Coronary artery (tissue), 2 donors: ENCODE data around the gene DPEP2.
A peak's percentile ranks its signal among the peaks of the same experiment; 100 is the strongest.

ENCODE experiments used
- DNase-seq: peaks from one replicate; pipeline ENCODE4 v3.0.0-alpha.2; 2017; ENCODE audit warnings: low spot score
- H3K27ac ChIP-seq, 2 donors: fragments of 200-600 bp; sonication (generic); one replicate each; pipeline ENCODE4 v1.5.1; 2016 to 2019
- H3K4me3 ChIP-seq: fragments of 200-600 bp; sonication (generic); 2 replicates; pipeline ENCODE4 v1.5.1; 2016; ENCODE audit warnings: mild to moderate bottlenecking, moderate library complexity
- TF ChIP-seq, protein P1 (sequence below): fragments of 200-600 bp; sonication (generic); IDR thresholded peaks from one replicate; pipeline ENCODE4 v1.5.1; 2019; ENCODE audit warnings: antibody characterized with exemption

The DPEP2 gene

DNA sequence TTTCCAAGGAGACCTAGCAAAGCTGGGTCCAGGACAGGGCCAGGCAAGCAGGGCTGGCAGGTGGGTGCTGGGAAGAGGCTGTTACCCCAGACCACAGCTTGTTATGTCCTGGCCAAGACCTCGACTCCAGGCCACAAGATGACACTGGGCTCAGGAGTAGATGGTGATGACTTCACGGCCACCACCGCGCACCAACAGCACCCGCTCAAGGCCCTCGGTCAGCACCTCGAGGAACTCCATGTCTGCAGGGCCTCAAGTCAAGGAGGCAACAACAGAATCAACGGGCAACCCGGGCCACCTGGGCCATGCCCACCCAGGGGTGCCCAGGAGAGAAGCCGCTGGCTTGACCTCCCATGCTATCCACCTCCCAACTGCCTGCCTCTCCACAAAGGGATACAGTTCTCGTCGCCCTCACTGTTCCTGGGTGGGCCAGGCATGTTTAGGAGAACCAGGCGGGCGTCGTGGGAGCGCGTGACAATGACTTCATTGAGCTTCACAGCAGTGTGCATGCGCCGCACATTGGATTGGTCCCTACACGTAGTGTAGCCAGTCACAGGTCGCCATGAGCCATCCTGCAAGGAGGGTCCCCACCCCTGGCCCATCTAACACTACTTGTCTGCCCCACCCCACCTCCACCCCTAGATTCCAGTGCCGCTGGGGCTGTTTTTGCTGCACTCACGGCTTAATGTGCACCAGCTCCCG is 54.4 kb downstream of the DPEP2 start:
- Histone ChIP-seq H3K4me3 (no peak overlapping the region), H3K27ac (peak overlapping the region; percentile 44 to 89)
- DNase-seq: no peak
- TF ChIP-seq, protein P1, sequence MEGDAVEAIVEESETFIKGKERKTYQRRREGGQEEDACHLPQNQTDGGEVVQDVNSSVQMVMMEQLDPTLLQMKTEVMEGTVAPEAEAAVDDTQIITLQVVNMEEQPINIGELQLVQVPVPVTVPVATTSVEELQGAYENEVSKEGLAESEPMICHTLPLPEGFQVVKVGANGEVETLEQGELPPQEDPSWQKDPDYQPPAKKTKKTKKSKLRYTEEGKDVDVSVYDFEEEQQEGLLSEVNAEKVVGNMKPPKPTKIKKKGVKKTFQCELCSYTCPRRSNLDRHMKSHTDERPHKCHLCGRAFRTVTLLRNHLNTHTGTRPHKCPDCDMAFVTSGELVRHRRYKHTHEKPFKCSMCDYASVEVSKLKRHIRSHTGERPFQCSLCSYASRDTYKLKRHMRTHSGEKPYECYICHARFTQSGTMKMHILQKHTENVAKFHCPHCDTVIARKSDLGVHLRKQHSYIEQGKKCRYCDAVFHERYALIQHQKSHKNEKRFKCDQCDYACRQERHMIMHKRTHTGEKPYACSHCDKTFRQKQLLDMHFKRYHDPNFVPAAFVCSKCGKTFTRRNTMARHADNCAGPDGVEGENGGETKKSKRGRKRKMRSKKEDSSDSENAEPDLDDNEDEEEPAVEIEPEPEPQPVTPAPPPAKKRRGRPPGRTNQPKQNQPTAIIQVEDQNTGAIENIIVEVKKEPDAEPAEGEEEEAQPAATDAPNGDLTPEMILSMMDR: no peak

DNA sequence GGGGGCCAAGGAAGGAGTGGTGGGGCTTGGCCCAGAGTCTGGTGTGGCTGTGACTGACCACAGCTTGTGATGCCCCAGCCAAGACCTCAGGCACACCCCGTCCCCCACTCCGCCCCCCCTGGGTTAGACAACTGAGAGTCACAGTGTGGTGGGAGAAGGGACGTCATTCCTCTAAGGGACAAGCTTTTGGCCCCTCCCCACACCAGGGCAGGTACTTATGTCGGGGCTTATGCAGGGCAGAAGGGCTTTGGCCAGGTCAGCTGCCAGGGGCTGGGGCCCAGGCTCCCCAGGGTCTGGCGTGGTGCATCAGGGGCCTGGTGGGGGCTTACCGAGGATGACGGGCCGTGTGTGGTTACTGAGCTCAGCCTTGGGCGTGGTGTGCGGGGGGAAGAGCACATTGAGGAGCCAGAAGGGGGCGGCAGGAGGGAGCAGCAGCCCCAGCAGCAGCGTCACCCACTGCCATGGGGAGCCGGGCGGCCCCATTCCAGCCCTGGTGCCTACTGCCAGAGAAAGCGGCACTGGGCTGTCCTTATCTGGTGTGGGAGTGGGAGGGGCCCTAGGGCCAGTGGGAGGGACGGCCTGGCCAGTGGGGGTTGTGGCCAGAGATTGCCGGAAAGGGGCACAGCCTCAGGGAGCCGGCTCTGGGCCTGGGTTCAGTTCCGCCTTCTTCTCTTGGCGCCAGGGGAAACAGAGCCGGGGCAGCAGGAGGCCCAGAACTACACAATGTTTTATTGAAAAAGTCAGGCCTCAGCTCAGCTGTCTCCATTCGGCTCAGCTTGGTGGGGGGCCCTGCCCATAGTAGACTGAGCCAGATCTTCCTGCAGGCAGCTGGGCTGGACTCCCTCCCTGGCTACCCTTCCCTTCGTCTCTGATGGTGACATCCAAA is 55.4 kb downstream of the DPEP2 start, which contains the start of gene LCAT:
Gene LCAT (minus strand): TSS at position 502 of the 886 bp plus-strand sequence. CDS start 19 bp downstream, at position 483.
- peak within 1 kb of the TSS; percentile 48 for H3K4me3 ChIP-seq
- TF ChIP-seq, protein P1: no peak
- peak; percentile 91 for DNase-seq

DNA sequence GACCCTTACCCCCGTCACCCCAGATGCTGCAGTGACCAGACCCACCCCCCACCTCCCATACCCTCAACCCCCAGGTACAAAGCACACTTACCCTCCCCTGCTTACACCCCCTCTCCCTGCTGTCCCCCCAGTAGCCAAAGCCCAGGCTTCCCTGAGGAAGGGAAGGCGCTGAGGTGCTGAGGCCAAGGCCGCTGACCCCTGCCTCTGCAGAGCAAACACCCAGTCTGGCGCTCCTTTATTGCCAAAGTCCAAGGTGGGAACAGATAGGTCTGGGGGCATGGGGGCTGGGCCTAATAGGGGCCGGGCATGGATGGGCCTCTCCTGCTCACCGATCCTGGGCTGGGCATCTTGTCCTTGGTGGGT is 56.0 kb downstream of the DPEP2 start:
- H3K27ac ChIP-seq: peak overlapping the region; percentile 6 to 89
- no peak overlapping the region for H3K4me3 ChIP-seq
- no peak for DNase-seq
- TF ChIP-seq, protein P1: no peak

More for the DNA sequence above, 55.4 kb downstream of the DPEP2 start, which contains the start of gene LCAT:
- H3K27ac ChIP-seq: peak within 1 kb of the TSS; percentile 44 to 89

DNA sequence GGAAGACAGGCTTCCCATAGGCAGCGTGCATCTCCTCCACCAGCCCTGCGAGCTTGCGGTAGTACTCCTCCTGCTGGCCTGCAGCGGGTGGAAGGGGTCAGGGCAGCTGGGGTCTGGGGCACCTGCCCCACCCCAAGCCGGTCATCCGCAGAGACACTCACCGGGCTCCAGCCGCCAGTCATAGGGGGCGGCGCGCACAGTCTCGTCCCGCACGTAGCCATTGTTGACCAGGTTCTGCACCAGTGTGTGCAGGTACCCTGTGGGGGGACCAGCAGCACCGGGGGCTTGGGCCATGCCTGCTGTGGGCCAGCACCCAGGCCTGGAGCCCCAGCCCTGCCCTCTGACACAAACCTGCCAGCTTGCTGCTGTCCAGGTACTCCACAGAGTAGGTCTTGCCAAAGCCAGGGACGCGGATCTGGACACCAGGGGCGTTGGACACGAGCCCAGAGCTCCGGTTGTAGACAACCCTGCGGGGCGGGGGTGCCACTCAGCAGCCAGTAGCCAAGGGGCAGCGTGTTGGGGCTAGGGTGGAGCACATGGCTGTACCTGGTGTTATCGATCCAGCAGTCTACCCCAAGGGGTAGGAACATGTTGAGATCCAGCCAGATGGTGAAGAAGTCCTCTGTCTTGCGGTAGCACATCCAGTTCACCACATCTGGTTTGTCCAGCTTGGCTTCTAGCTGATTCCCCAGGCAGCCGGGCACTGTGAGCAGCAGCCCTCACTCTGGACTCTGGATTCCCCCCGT is 56.6 kb downstream of the DPEP2 start:
- H3K4me3 ChIP-seq: no peak overlapping the region
- TF ChIP-seq, protein P1: no peak
- no peak for DNase-seq
- peak overlapping the region; percentile 6 to 89 for H3K27ac ChIP-seq

- peak overlapping the region in 1 of 2 donors; percentile 89 for H3K27ac ChIP-seq
- H3K4me3 ChIP-seq: no peak overlapping the region
- TF ChIP-seq, protein P1: peak; percentile 23
- DNase-seq: no peak
Measured at GRCh38 chr16:67942200-67942509, 57.1 kb downstream of the DPEP2 start.

DNA sequence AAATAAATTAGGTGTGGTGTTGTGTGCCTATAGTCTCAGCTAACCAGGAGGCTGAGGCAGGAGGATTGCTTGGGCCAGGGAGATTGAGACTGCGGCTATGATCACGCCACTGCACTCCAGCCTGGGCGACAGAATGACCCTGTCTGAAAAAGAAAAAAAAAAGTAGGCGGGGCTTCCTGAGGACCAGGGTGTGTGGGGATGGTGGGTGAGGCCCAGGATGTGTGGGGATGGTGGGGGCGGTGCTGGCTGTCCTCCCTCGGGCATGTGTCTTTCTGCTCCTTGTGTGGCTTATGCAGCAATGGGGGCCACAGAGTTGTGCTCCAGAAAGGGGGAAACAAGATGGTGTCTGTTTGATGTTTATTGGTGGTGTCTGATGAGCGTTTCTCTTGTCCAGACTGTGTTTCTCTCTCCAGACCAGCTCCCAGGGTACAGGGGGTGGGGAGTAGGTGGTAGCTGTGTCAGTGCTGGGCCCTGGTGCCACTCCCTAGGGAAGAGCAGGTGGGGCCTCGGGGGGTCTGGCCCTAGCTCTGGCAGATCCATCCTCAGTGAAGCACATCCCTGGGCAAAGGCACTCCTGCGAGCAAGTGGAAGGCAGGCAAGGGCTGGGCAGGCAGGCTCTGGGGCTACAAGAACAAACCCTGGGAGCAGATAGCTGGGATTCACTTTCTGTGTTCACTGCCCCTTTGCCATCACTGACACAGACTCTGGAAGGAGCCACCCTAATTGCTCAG is 57.6 kb downstream of the DPEP2 start:
- Histone ChIP-seq H3K27ac (peak overlapping the region in 1 of 2 donors; percentile 89), H3K4me3 (no peak overlapping the region)
- TF ChIP-seq, protein P1: no peak
- DNase-seq: no peak
